ENCODE measurements around the gene TSSC4. TPM values are rescaled to one million over a fixed set of nuclear protein-coding genes. Genes with fewer than 3 reads are reported as not detected.

Gene TSSC4
- total and polyA plus RNA-seq, 2 of the 13 experiments (the other 11 are each of a cell fraction or from before 2014, with no cell fraction given), result 16.2 to 58.6 TPM

DNA sequence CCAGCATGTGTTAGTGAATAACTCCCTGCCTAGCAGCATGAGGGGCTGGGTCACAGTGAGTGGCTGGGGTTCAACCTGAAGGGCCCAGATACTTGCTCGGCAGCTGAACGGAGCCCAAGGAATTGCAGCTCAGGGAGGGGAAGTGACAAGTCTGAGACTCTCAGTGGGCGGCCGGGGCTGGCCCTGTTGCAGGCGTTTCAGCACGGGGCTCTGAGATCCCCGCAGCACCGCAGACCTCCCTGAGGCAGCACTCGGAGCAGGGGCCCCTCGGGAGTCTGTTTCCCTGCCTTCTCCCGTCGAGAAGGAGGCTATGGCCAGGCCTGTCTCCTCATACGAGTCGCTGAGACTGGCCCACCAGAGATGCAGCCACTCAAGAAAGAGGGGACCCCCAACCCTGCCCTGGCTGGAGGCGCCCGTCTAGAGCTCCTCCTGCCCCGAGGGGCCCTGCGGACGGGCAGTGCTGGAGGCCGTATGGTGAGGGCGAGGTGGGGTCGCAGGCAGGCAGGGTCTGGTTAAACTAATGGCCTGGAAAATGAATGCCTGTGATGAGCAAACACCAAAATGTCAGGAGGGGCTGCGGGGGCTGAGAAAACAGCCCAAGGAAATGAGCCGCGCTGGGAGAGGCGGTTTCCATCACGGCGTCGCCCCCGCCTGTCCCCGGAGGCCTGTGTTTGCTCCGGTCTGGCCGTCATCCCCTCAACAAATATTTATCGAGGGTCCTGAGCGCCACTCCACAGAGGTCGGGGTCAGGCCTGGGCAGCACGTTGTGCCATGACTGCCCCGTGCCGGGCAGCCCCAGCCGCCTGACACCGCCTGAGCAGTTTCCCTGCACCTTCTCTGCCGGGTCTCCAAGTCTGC, 9.3 kb downstream of the TSSC4 start (continued):
- TF ChIP-seq, protein P1, sequence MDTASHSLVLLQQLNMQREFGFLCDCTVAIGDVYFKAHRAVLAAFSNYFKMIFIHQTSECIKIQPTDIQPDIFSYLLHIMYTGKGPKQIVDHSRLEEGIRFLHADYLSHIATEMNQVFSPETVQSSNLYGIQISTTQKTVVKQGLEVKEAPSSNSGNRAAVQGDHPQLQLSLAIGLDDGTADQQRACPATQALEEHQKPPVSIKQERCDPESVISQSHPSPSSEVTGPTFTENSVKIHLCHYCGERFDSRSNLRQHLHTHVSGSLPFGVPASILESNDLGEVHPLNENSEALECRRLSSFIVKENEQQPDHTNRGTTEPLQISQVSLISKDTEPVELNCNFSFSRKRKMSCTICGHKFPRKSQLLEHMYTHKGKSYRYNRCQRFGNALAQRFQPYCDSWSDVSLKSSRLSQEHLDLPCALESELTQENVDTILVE (CRISPR knock-in tag; IDR thresholded peaks at IDR 0.05), result peak; percentile 34; the same call in 1 of the 2 replicates
- no peak for TF ChIP-seq ZNF678 (CRISPR knock-in tag; IDR thresholded peaks at IDR 0.05)
- TF ChIP-seq, protein P2, sequence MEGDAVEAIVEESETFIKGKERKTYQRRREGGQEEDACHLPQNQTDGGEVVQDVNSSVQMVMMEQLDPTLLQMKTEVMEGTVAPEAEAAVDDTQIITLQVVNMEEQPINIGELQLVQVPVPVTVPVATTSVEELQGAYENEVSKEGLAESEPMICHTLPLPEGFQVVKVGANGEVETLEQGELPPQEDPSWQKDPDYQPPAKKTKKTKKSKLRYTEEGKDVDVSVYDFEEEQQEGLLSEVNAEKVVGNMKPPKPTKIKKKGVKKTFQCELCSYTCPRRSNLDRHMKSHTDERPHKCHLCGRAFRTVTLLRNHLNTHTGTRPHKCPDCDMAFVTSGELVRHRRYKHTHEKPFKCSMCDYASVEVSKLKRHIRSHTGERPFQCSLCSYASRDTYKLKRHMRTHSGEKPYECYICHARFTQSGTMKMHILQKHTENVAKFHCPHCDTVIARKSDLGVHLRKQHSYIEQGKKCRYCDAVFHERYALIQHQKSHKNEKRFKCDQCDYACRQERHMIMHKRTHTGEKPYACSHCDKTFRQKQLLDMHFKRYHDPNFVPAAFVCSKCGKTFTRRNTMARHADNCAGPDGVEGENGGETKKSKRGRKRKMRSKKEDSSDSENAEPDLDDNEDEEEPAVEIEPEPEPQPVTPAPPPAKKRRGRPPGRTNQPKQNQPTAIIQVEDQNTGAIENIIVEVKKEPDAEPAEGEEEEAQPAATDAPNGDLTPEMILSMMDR (CRISPR knock-in tag; IDR thresholded peaks at IDR 0.05), result no peak
- TF ChIP-seq ZBTB21 (CRISPR knock-in tag; IDR thresholded peaks at IDR 0.05), result no peak
- no peak for TF ChIP-seq ZNF598 (CRISPR knock-in tag; IDR thresholded peaks at IDR 0.05; ENCODE audit: borderline replicate concordance)
- no peak for TF ChIP-seq TOE1 (CRISPR knock-in tag; IDR thresholded peaks at IDR 0.05)
- TF ChIP-seq ATF7 (IDR thresholded peaks at IDR 0.05), result no peak
- no peak for TF ChIP-seq ATF7 (CRISPR knock-in tag; IDR thresholded peaks at IDR 0.05)
- peak; percentile 79; the same call in 1 of the 2 replicates for TF ChIP-seq ZNF746 (CRISPR knock-in tag; IDR thresholded peaks at IDR 0.05)
- TF ChIP-seq, protein P3, sequence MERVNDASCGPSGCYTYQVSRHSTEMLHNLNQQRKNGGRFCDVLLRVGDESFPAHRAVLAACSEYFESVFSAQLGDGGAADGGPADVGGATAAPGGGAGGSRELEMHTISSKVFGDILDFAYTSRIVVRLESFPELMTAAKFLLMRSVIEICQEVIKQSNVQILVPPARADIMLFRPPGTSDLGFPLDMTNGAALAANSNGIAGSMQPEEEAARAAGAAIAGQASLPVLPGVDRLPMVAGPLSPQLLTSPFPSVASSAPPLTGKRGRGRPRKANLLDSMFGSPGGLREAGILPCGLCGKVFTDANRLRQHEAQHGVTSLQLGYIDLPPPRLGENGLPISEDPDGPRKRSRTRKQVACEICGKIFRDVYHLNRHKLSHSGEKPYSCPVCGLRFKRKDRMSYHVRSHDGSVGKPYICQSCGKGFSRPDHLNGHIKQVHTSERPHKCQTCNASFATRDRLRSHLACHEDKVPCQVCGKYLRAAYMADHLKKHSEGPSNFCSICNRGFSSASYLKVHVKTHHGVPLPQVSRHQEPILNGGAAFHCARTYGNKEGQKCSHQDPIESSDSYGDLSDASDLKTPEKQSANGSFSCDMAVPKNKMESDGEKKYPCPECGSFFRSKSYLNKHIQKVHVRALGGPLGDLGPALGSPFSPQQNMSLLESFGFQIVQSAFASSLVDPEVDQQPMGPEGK (CRISPR knock-in tag; IDR thresholded peaks at IDR 0.05), result peak; percentile 91
- TF ChIP-seq BHLHE40 (IDR thresholded peaks at IDR 0.05; ENCODE audit: low read length), result peak; percentile 60
- TF ChIP-seq HNF4G (IDR thresholded peaks at IDR 0.05; ENCODE audit: borderline replicate concordance, low read depth, low read length), result no peak
- TF ChIP-seq HNF4G (CRISPR knock-in tag; IDR thresholded peaks at IDR 0.05; ENCODE audit: borderline replicate concordance, low read depth), result no peak
- TF ChIP-seq ZSCAN25 (CRISPR knock-in tag; IDR thresholded peaks at IDR 0.05), result no peak
- TF ChIP-seq PHF20 (CRISPR knock-in tag; IDR thresholded peaks at IDR 0.05), result 0 out of 2 replicates have a peak, but pooled peaks have one; percentile 37
- TF ChIP-seq, protein P4, sequence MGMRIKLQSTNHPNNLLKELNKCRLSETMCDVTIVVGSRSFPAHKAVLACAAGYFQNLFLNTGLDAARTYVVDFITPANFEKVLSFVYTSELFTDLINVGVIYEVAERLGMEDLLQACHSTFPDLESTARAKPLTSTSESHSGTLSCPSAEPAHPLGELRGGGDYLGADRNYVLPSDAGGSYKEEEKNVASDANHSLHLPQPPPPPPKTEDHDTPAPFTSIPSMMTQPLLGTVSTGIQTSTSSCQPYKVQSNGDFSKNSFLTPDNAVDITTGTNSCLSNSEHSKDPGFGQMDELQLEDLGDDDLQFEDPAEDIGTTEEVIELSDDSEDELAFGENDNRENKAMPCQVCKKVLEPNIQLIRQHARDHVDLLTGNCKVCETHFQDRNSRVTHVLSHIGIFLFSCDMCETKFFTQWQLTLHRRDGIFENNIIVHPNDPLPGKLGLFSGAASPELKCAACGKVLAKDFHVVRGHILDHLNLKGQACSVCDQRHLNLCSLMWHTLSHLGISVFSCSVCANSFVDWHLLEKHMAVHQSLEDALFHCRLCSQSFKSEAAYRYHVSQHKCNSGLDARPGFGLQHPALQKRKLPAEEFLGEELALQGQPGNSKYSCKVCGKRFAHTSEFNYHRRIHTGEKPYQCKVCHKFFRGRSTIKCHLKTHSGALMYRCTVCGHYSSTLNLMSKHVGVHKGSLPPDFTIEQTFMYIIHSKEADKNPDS (CRISPR knock-in tag; IDR thresholded peaks at IDR 0.05), result no peak
- TF ChIP-seq KDM4B (CRISPR knock-in tag; IDR thresholded peaks at IDR 0.05), result no peak
- TF ChIP-seq, protein P5, sequence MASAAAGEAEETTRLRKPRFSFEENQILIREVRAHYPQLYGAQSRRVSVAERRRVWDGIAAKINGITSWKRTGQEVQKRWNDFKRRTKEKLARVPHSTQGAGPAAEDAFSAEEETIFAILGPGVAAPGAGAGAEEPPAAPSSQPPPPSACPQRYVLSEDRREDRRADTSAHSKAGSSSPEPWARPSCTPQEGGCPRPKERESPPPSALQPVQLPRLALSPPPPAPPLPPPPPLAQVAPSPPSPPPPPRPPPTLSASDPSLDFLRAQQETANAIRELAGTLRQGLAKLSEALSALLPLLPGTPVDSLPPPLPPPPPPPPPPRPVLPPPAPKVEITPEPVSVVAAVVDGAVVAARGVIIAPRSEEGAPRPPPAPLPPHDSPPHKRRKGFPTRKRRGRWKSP (CRISPR knock-in tag; IDR thresholded peaks at IDR 0.05), result 0 out of 2 replicates have a peak, but pooled peaks have one; percentile 49
- peak in 1 of 2 experiments; percentile 48; a peak in 1 of 4 replicates for TF ChIP-seq KLF16 (CRISPR knock-in tag; IDR thresholded peaks at IDR 0.05)
- no peak for TF ChIP-seq TBP (CRISPR knock-in tag; IDR thresholded peaks at IDR 0.05)
- TF ChIP-seq, protein P6, sequence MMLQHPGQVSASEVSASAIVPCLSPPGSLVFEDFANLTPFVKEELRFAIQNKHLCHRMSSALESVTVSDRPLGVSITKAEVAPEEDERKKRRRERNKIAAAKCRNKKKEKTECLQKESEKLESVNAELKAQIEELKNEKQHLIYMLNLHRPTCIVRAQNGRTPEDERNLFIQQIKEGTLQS (CRISPR knock-in tag; IDR thresholded peaks at IDR 0.05), result no peak

Measured in HepG2 (cell line).